CD14-positive monocyte (primary cell): Measurements from ENCODE around the gene CYB5A. TPM values are rescaled to one million over a fixed set of nuclear protein-coding genes. Genes with fewer than 3 reads are reported as not detected.
"Not testable (repeated sequence)": the region's sequence is repeated elsewhere in the genome, so short reads cannot be mapped to it uniquely, and the experiment has no call there.

Source experiments
- DNase-seq, 3 donors: peaks; one replicate each; pipeline ENCODE4 v3.0.0-alpha.2; 2011 to 2022
- H2AFZ ChIP-seq: 2 replicates; pipeline ENCODE4 v1.6.0; 2012; ENCODE audit warnings: mild to moderate bottlenecking, low read depth, low read length, inconsistent platforms; ENCODE audit not compliant: insufficient read depth, poor library complexity, severe bottlenecking
- H3K27ac ChIP-seq, 2 donors: 1 replicate in 1 of 2; 2 replicates in 1 of 2; pipeline ENCODE4 v1.5.1; 2012 to 2013; ENCODE audit warnings: low read length in 2 of 2, control low read depth in 1 of 2, inconsistent platforms in 1 of 2, low read depth in 1 of 2, mild to moderate bottlenecking in 1 of 2
- H3K27me3 ChIP-seq, 2 donors: one replicate each; pipeline versions ENCODE4 v1.6.0 to v1.6.1; 2011 to 2013; ENCODE audit warnings: low read length in 2 of 2; ENCODE audit not compliant: control insufficient read depth in 2 of 2, insufficient read depth in 2 of 2
- H3K36me3 ChIP-seq, 2 donors: replicated peaks in 1 of 2; 1 replicate in 1 of 2; 2 replicates in 1 of 2; pipeline versions ENCODE4 v1.5.1 to v1.6.1; 2012 to 2013; ENCODE audit warnings: low read length in 2 of 2, control low read depth in 1 of 2, inconsistent platforms in 1 of 2, mild to moderate bottlenecking in 1 of 2; ENCODE audit not compliant: insufficient read depth in 2 of 2, control insufficient read depth in 1 of 2
- H3K4me1 ChIP-seq, 2 donors: 1 replicate in 1 of 2; 2 replicates in 1 of 2; pipeline versions ENCODE4 v1.5.1 to v1.6.1; 2012 to 2013; ENCODE audit warnings: low read length in 2 of 2, control low read depth in 1 of 2, inconsistent platforms in 1 of 2, mild to moderate bottlenecking in 1 of 2, moderate library complexity in 1 of 2; ENCODE audit not compliant: insufficient read depth in 2 of 2, control insufficient read depth in 1 of 2
- H3K4me2 ChIP-seq: replicated peaks from 2 replicates; pipeline ENCODE3; 2012; ENCODE audit warnings: low read length, moderate library complexity, mild to moderate bottlenecking; ENCODE audit not compliant: poor library complexity, severe bottlenecking; ENCODE audit errors: extremely low read depth
- H3K4me3 ChIP-seq, 3 experiments: fragments of 200-600 bp in 1 of 3; sonication (generic) in 1 of 3; replicated peaks in 1 of 3; 1 replicate in 2 of 3; 2 replicates in 1 of 3; pipeline ENCODE4 v1.5.1; 2011 to 2013; ENCODE audit warnings: low read length in 3 of 3, mild to moderate bottlenecking in 3 of 3, control low read depth in 2 of 3, low read depth in 2 of 3, inconsistent platforms in 1 of 3, moderate library complexity in 1 of 3
- H3K79me2 ChIP-seq: 2 replicates; pipeline ENCODE4 v1.6.0; 2012; ENCODE audit warnings: mild to moderate bottlenecking, control low read depth, inconsistent platforms, low read length, moderate library complexity; ENCODE audit not compliant: insufficient read depth
- H3K9ac ChIP-seq: 2 replicates; pipeline ENCODE4 v1.6.0; 2017; ENCODE audit warnings: low read length, mild to moderate bottlenecking; ENCODE audit not compliant: insufficient read depth, poor library complexity, severe bottlenecking
- H3K9me3 ChIP-seq, 2 donors: replicated peaks in 1 of 2; 1 replicate in 1 of 2; 2 replicates in 1 of 2; pipeline versions ENCODE4 v1.5.1 to v1.6.1; 2012 to 2013; ENCODE audit warnings: low read length in 2 of 2, control low read depth in 1 of 2; ENCODE audit not compliant: control insufficient read depth in 1 of 2, insufficient read depth in 1 of 2
- H4K20me1 ChIP-seq: 2 replicates; pipeline ENCODE4 v1.6.0; 2012; ENCODE audit warnings: mild to moderate bottlenecking, low read length, control low read depth, moderate library complexity; ENCODE audit not compliant: insufficient read depth
- H3K27ac Mint-ChIP-seq, 7 donors: one replicate each; pipeline ENCODE4 v1.8.0; 2020; ENCODE audit warnings: mild to moderate bottlenecking in 7 of 7, mixed read lengths in 7 of 7, moderate library complexity in 6 of 7, inconsistent platforms in 2 of 7
- H3K27me3 Mint-ChIP-seq, 3 donors: one replicate each; pipeline ENCODE4 v1.8.0; 2021 to 2022; ENCODE audit warnings: low read depth in 3 of 3, mild to moderate bottlenecking in 3 of 3, mixed read lengths in 3 of 3, moderate library complexity in 3 of 3, inconsistent platforms in 1 of 3
- H3K36me3 Mint-ChIP-seq, 2 donors: one replicate each; pipeline ENCODE4 v1.8.0; 2020; ENCODE audit warnings: mixed read lengths in 2 of 2, inconsistent platforms in 1 of 2, mild to moderate bottlenecking in 1 of 2
- H3K4me1 Mint-ChIP-seq: one replicate; pipeline ENCODE4 v1.8.0; 2020; ENCODE audit warnings: mild to moderate bottlenecking, mixed read lengths
- H3K4me3 Mint-ChIP-seq, 2 donors: one replicate each; pipeline ENCODE4 v1.8.0; 2020; ENCODE audit warnings: mild to moderate bottlenecking in 2 of 2, mixed read lengths in 2 of 2, moderate library complexity in 1 of 2
- H3K9me3 Mint-ChIP-seq, 7 donors: one replicate each; pipeline ENCODE4 v1.8.0; 2020 to 2022; ENCODE audit warnings: mixed read lengths in 7 of 7, mild to moderate bottlenecking in 6 of 7, moderate library complexity in 6 of 7, inconsistent platforms in 2 of 7
- WGBS: methylation state at CpG from one replicate; pipeline ENCODE4 v1.1.5; 2013; ENCODE audit warnings: missing lambda C conversion rate; ENCODE audit not compliant: insufficient coverage; 5-methylcytosine and 5-hydroxymethylcytosine counted together
- intact Hi-C, 2 donors: fragments of 100-400 bp; cut with micrococcal nuclease; formaldehyde crosslinking; loops; one replicate each; pipeline versions ENCODE4 v1.15.0 to v1.15.1; 2023
- polyA plus RNA-seq, 3 donors: library from polyadenylated mRNA; depleted of rRNA in 1 of 3; unstranded in 2 of 3; stranded (reverse) in 1 of 3; fragments of 300-500 nt in 2 of 3; fragments of >200 nt in 1 of 3; fragmentation: Illumina TruSeq in 2 of 3; gene quantifications; 1 replicate in 2 of 3; 2 replicates in 1 of 3; pipeline ENCODE4 v1.2.3, GENCODE V29; 2012 to 2021
- TF ChIP-seq, protein P1 (sequence below): fragments of 200-600 bp; IDR thresholded peaks from one replicate; pipeline ENCODE4 v1.8.0; 2022; ENCODE audit warnings: antibody characterized with exemption, mild to moderate bottlenecking

CYB5A gene
- polyA plus RNA-seq, 3 donors = 19.0 to 27.6 (median 22.4) TPM

DNA sequence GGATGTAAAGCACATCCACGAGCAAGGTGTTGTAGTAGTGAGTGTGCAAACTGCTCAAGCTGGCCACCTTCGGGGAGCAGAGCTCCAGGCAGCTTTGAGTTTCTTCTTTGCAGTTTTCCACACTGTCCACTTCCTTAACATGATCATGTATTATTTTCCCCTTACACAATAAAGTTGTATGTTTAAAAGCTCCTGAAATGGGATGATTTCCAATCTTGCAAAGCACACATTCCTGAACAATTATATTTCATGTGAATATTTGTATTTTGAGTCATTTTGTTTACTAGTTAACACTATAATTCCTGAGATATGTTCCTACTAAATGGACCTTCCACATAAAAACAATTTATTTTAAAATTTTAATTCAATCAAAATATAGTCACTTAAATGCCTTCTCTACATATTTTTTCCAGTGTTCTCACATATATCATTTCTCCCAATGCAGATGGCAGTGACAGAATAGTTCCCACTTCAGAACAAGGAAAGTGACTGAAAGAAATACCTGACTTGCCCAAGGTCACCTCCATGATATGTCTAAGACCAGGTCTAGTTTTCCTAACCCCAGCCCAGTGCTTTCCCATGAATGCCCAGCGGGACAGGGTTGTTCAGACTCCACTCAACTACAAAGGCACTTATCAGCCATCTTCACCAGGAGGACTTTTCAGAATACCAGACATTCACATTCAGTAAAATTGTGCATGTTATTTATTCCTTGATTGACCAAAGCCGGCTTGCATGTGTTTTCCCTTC is 5.5 kb downstream of the CYB5A start:
- no peaks in the 10 kb centered on the region for H4K20me1 ChIP-seq
- H3K27ac ChIP-seq = no peak overlapping the region
- peaks cover 0 to 5% of the 10 kb centered on the region in 2 donors for H3K36me3 Mint-ChIP-seq
- H3K79me2 ChIP-seq = no peaks in the 10 kb centered on the region
- no peak for DNase-seq
- 100% methylated on average over 1 of the region's 4 CpGs for WGBS
- TF ChIP-seq, protein P1, sequence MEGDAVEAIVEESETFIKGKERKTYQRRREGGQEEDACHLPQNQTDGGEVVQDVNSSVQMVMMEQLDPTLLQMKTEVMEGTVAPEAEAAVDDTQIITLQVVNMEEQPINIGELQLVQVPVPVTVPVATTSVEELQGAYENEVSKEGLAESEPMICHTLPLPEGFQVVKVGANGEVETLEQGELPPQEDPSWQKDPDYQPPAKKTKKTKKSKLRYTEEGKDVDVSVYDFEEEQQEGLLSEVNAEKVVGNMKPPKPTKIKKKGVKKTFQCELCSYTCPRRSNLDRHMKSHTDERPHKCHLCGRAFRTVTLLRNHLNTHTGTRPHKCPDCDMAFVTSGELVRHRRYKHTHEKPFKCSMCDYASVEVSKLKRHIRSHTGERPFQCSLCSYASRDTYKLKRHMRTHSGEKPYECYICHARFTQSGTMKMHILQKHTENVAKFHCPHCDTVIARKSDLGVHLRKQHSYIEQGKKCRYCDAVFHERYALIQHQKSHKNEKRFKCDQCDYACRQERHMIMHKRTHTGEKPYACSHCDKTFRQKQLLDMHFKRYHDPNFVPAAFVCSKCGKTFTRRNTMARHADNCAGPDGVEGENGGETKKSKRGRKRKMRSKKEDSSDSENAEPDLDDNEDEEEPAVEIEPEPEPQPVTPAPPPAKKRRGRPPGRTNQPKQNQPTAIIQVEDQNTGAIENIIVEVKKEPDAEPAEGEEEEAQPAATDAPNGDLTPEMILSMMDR = no peak
- H3K27ac Mint-ChIP-seq = no peak overlapping the region
- H3K4me3 ChIP-seq = no peak overlapping the region
- no peaks in the 10 kb centered on the region for H3K9me3 ChIP-seq
- H3K27me3 ChIP-seq = no peaks in the 10 kb centered on the region
- no peaks in the 10 kb centered on the region for H3K9me3 Mint-ChIP-seq
- H3K4me3 Mint-ChIP-seq = no peak overlapping the region
- H3K4me1 ChIP-seq = peaks cover 10 to 28% of the 10 kb centered on the region in 2 donors
- peaks cover 39% of the 10 kb centered on the region for H3K4me1 Mint-ChIP-seq
- no peaks in the 10 kb centered on the region for H3K36me3 ChIP-seq
- intact Hi-C loops = no loop called here
- no peak overlapping the region for H2AFZ ChIP-seq
- peaks cover 0 to 3% (median 0%) of the 10 kb centered on the region in 3 donors for H3K27me3 Mint-ChIP-seq
- H3K4me2 ChIP-seq = no peak overlapping the region
- H3K9ac ChIP-seq = no peak overlapping the region

GRCh38 chr18:74285583-74285982 is 6.2 kb downstream of the CYB5A start:
- H3K79me2 ChIP-seq, H3K9ac ChIP-seq, H3K27ac Mint-ChIP-seq, intact Hi-C loops, H3K27ac ChIP-seq, H3K4me3 ChIP-seq, DNase-seq, H4K20me1 ChIP-seq, H3K9me3 ChIP-seq, H3K36me3 Mint-ChIP-seq, H3K4me2 ChIP-seq, H3K4me3 Mint-ChIP-seq, H3K27me3 ChIP-seq, H2AFZ ChIP-seq, H3K9me3 Mint-ChIP-seq, H3K27me3 Mint-ChIP-seq, H3K36me3 ChIP-seq: not testable (repeated sequence)
- peaks cover 4 to 21% of the 10 kb centered on the region in 2 donors for H3K4me1 ChIP-seq
- H3K4me1 Mint-ChIP-seq = peaks cover 36% of the 10 kb centered on the region
- no CpG with 5 or more reads among the region's 3 CpGs for WGBS
